K562 (cell line): ENCODE measurements around the gene LRRC49. TPM values are rescaled to one million over a fixed set of nuclear protein-coding genes. Genes with fewer than 3 reads are reported as not detected.

Experiments used
- ATAC-seq: fragments of 200-7000 bp; cut with Tn5 transposase; 3 replicates; pipeline ENCODE4 v1.9.1; 2020; ENCODE audit warnings: moderate library complexity
- BruUV-seq: library from RNA; stranded (reverse); fragments of 400-500 nt; replicated peaks from 2 replicates; lab custom pipeline; 2021; lab: Mats Ljungman, UMichigan
- CTCF ChIA-PET: fragments of 300-600 bp; formaldehyde crosslinking; extraction: SDS; loops from one replicate; lab custom pipeline; 2021; ENCODE audit warnings: low intra/inter-chr PET ratio; lab: Yijun Ruan, JAX
- POLR2A ChIA-PET: fragments of 300-600, 350-650 bp; sonication (Branson Sonifier 250); formaldehyde crosslinking; extraction: SDS; loops from one replicate; lab custom pipeline; 2021; ENCODE audit warnings: antibody characterized with exemption, inconsistent platforms; lab: Yijun Ruan, JAX
- DNase-seq, 4 experiments: peaks; one replicate each; pipeline versions ENCODE4 v3.0.0 to v3.0.0-alpha.2; 2011 to 2018; ENCODE audit warnings: low spot score in 3 of 4, mixed read lengths in 3 of 4; ENCODE audit errors: extremely low read depth in 1 of 4
- FAIRE-seq: peaks from 2 replicates; lab custom pipeline; 2011; peaks lifted over from hg19 to GRCh38; lab: Jason Lieb, UNC
- H2AFZ ChIP-seq: 2 replicates; pipeline ENCODE4 v1.6.0; 2011; ENCODE audit warnings: low read depth, low read length, control low read depth, inconsistent platforms
- H3K27ac ChIP-seq: fragments of 200-600 bp; 3 replicates; pipeline ENCODE4 v1.8.0; 2011; ENCODE audit warnings: low read depth, mild to moderate bottlenecking, control low read depth, inconsistent platforms, low read length, moderate library complexity, mixed read lengths; ENCODE audit errors: extremely low read depth
- H3K27me3 ChIP-seq, 2 experiments: fragments of 300-600 bp in 1 of 2; 2 replicates in 1 of 2; 3 replicates in 1 of 2; pipeline versions ENCODE4 v1.6.0 to v1.8.0; 2011; ENCODE audit warnings: inconsistent platforms in 2 of 2, low read length in 2 of 2, mild to moderate bottlenecking in 1 of 2, mixed read lengths in 1 of 2, moderate library complexity in 1 of 2; ENCODE audit not compliant: control insufficient read depth in 2 of 2, insufficient read depth in 2 of 2
- H3K36me3 ChIP-seq: fragments of 300-600 bp; 3 replicates; pipeline ENCODE4 v1.8.0; 2011; ENCODE audit warnings: mild to moderate bottlenecking, low read length, inconsistent platforms; ENCODE audit not compliant: control insufficient read depth, insufficient read depth
- H3K4me1 ChIP-seq, 2 experiments: fragments of 200-600 bp in 1 of 2; replicated peaks in 1 of 2; 2 replicates in 1 of 2; 3 replicates in 1 of 2; pipeline versions ENCODE4 v1.5.1 to v1.8.0; 2011; ENCODE audit warnings: inconsistent platforms in 2 of 2, low read length in 2 of 2, mild to moderate bottlenecking in 1 of 2, mixed read lengths in 1 of 2, moderate library complexity in 1 of 2; ENCODE audit not compliant: control insufficient read depth in 2 of 2, insufficient read depth in 2 of 2
- H3K4me2 ChIP-seq: 2 replicates; pipeline ENCODE4 v1.6.1; 2011; ENCODE audit warnings: low read length, control low read depth, inconsistent platforms, mixed read lengths; ENCODE audit not compliant: insufficient read depth
- H3K4me3 ChIP-seq: fragments of 200-600 bp; sonication (generic), shearing (Covaris generic); 2 replicates; pipeline ENCODE4 v1.5.1; 2016; ENCODE audit warnings: control low read depth, inconsistent platforms
- H3K79me2 ChIP-seq: fragments of 200-600 bp; 3 replicates; pipeline ENCODE4 v1.8.0; 2011; ENCODE audit warnings: low read length, inconsistent platforms; ENCODE audit not compliant: control insufficient read depth, insufficient read depth
- H3K9ac ChIP-seq, 2 experiments: 2 replicates each; pipeline versions ENCODE4 v1.6.0 to v1.6.1; 2011; ENCODE audit warnings: low read depth in 2 of 2, low read length in 2 of 2, control low read depth in 1 of 2, inconsistent platforms in 1 of 2, mild to moderate bottlenecking in 1 of 2, mixed read lengths in 1 of 2; ENCODE audit not compliant: insufficient read depth in 1 of 2
- H3K9me1 ChIP-seq: one replicate; pipeline ENCODE4 v1.6.0; 2011; ENCODE audit warnings: inconsistent platforms, mild to moderate bottlenecking, low read length, moderate library complexity; ENCODE audit not compliant: control insufficient read depth, insufficient read depth
- H3K9me3 ChIP-seq: replicated peaks from 2 replicates; pipeline ENCODE4 v1.5.1; 2011; ENCODE audit warnings: low read depth, low read length, inconsistent platforms; ENCODE audit not compliant: control insufficient read depth, insufficient read depth
- H4K20me1 ChIP-seq: replicated peaks from 2 replicates; pipeline ENCODE4 v1.6.1; 2011; ENCODE audit warnings: low read length, inconsistent platforms, mixed read lengths; ENCODE audit not compliant: control insufficient read depth, insufficient read depth
- GATA2 ChIP-seq: sonication (generic); formaldehyde crosslinking; IDR thresholded peaks from 2 replicates; pipeline ENCODE4 v1.4.0; 2020; ENCODE audit warnings: mild to moderate bottlenecking, missing genetic modification reagents
- HEY1 ChIP-seq: fragments of 250-450 bp; sonication (Bioruptor Pico); IDR thresholded peaks from 2 replicates; pipeline ENCODE4 v1.5.0; 2020; ENCODE audit warnings: mild to moderate bottlenecking, moderate library complexity, borderline replicate concordance
- MAZ ChIP-seq, 2 experiments: fragments of 450-650 bp in 1 of 2; sonication (generic) in 1 of 2; formaldehyde crosslinking; IDR thresholded peaks in 1 of 2; conservative IDR thresholded peaks in 1 of 2; 2 replicates each; pipeline versions ENCODE4 v1.4.0 to v1.5.0; 2020; ENCODE audit warnings: mild to moderate bottlenecking in 1 of 2, missing genetic modification reagents in 1 of 2
- NFATC3 ChIP-seq: fragments of 450-650 bp; IDR thresholded peaks from 2 replicates; pipeline ENCODE4 v1.6.1; 2017; ENCODE audit warnings: mild to moderate bottlenecking
- NR4A1 ChIP-seq, 2 experiments: fragments of 250-450 bp in 1 of 2; fragments of 450-650 bp in 1 of 2; sonication (Bioruptor Pico) in 1 of 2; IDR thresholded peaks; 2 replicates each; pipeline versions ENCODE4 v1.4.0 to v1.6.1; 2016 to 2020; ENCODE audit warnings: mild to moderate bottlenecking in 2 of 2, missing compliant biosample characterization in 1 of 2, missing genetic modification characterization in 1 of 2, moderate library complexity in 1 of 2
- RBM39 ChIP-seq: fragments of 200-400 bp; formaldehyde crosslinking; optimal IDR thresholded peaks from 2 replicates; pipeline ENCODE3; 2018; ENCODE audit warnings: low read depth, low read length
- SP1 ChIP-seq: sonication (generic); formaldehyde crosslinking; IDR thresholded peaks from 2 replicates; pipeline ENCODE4 v1.8.1; 2022; ENCODE audit warnings: mild to moderate bottlenecking, missing genetic modification reagents
- U2AF1 ChIP-seq: fragments of 200-400 bp; formaldehyde crosslinking; optimal IDR thresholded peaks from 2 replicates; pipeline ENCODE3; 2017; ENCODE audit warnings: mild to moderate bottlenecking, low read depth, low read length, moderate library complexity
- ZNF584 ChIP-seq: fragments of 200-800 bp; sonication (Bioruptor generic); IDR thresholded peaks from 2 replicates; pipeline ENCODE4 v1.6.1; 2016; ENCODE audit warnings: low read depth, mild to moderate bottlenecking, missing genetic modification characterization, missing compliant biosample characterization
- WGBS: fragments of 100-300 bp; shearing (Covaris generic); methylation state at CpG from one replicate; pipeline ENCODE4 v1.1.6; 2016; ENCODE audit warnings: low coverage, mixed read lengths; ENCODE audit not compliant: insufficient coverage; ENCODE audit errors: missing lambda C conversion rate; 5-methylcytosine and 5-hydroxymethylcytosine counted together
- in situ Hi-C: fragments of 300-500 bp; cut with MboI; formaldehyde crosslinking; loops from 4 replicates; pipeline ENCODE4 v1.15.0; 2018; ENCODE audit warnings: inconsistent platforms, mixed read lengths
- intact Hi-C: fragments of 100-400 bp; cut with micrococcal nuclease; formaldehyde crosslinking; loops from 2 replicates; pipeline ENCODE4 v1.14.2; 2022
- polyA plus RNA-seq, 8 experiments: library from polyadenylated mRNA; depleted of rRNA in 4 of 8; stranded (reverse) in 5 of 8; unstranded in 3 of 8; fragments of >200 nt; fragmentation: Nextera tagmentation in 2 of 8; fragmentation: Illumina TruSeq in 1 of 8; extraction: Ambion mirVana in 2 of 8; extraction: Trizol in 1 of 8; gene quantifications; 2 replicates each; pipeline versions ENCODE4 v1.2.1 to v1.2.3, GENCODE V29; 2011 to 2014; ENCODE audit warnings: inconsistent platforms in 1 of 8, missing spikeins in 1 of 8
- total RNA-seq, 7 experiments: library from RNA; depleted of rRNA in 6 of 7; stranded (reverse); fragments of >200 nt in 6 of 7; fragmentation: Illumina TruSeq in 2 of 7; extraction: Trizol in 2 of 7; gene quantifications; 2 replicates each; pipeline versions ENCODE4 v1.2.1 to v1.2.3, GENCODE V29; 2011 to 2021; ENCODE audit warnings: low replicate concordance in 1 of 7
- TF ChIP-seq, protein P1 (sequence below), 2 experiments: fragments of 250-450 bp in 1 of 2; fragments of 450-650 bp in 1 of 2; sonication (Bioruptor Pico) in 1 of 2; IDR thresholded peaks; 2 replicates each; pipeline versions ENCODE4 v1.6.1 to v1.8.0; 2016 to 2021; ENCODE audit warnings: mild to moderate bottlenecking in 2 of 2, moderate library complexity in 2 of 2, missing compliant biosample characterization in 1 of 2, missing genetic modification characterization in 1 of 2
- TF ChIP-seq, protein P2 (sequence below): fragments of 250-450 bp; sonication (Bioruptor Pico); IDR thresholded peaks from 2 replicates; pipeline ENCODE4 v1.8.0; 2021; ENCODE audit warnings: borderline replicate concordance, mild to moderate bottlenecking, moderate library complexity; ENCODE audit not compliant: poor library complexity, severe bottlenecking

The LRRC49 gene
- total and polyA plus RNA-seq, 9 of the 15 experiments (the other 6 are each of a cell fraction or from before 2014, with no cell fraction given): 0.32 TPM; not detected in 8

DNA sequence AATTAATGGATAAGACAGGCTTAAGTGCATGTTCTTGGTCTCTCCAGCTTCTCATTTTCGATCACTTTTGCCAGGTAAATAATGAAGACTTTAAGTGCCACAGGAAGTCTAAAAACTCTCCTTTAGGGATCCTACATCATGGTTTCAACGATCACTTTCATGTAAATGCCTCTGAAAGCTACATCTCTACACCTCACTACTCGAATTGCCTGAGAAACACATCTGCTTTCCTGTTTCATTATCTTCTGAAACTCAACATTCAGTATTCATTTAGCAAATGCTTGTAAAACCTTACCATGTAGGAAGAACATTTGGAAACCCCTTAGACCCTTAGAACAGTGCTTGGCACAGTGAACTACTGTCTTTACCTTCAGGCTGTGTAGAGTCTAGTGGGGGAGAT is 16.6 kb upstream of the LRRC49 start:
- Histone ChIP-seq H3K79me2 (no peaks in the 10 kb centered on the region), H3K9me1 (no peaks in the 10 kb centered on the region), H3K27ac (no peak overlapping the region), H3K4me1 (no peaks in the 10 kb centered on the region)
- no TSS peak for BruUV-seq
- no peak for TF ChIP-seq NFATC3
- no peak for TF ChIP-seq GATA2 (CRISPR knock-in tag)
- no peak for TF ChIP-seq U2AF1
- no peak for TF ChIP-seq RBM39
- TF ChIP-seq, protein P1, sequence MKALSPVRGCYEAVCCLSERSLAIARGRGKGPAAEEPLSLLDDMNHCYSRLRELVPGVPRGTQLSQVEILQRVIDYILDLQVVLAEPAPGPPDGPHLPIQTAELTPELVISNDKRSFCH (CRISPR knock-in tag; IDR thresholded peaks at IDR 0.05): no peak
- TF ChIP-seq, protein P1 (tag; IDR thresholded peaks at IDR 0.05): no peak
- TF ChIP-seq HEY1 (CRISPR knock-in tag): no peak
- no peak for TF ChIP-seq SP1 (CRISPR knock-in tag)
- TF ChIP-seq, protein P2, sequence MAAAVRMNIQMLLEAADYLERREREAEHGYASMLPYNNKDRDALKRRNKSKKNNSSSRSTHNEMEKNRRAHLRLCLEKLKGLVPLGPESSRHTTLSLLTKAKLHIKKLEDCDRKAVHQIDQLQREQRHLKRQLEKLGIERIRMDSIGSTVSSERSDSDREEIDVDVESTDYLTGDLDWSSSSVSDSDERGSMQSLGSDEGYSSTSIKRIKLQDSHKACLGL: no peak
- no peak for TF ChIP-seq NR4A1 (CRISPR knock-in tag; IDR thresholded peaks at IDR 0.05)
- no peak for TF ChIP-seq NR4A1 (tag; IDR thresholded peaks at IDR 0.05)
- TF ChIP-seq ZNF584: no peak
- no peak for TF ChIP-seq MAZ (CRISPR knock-in tag; conservative IDR thresholded peaks at IDR 0.05 in 1 of 2, IDR thresholded peaks at IDR 0.05 in 1 of 2)
- TF ChIP-seq, all 486 proteins: peak for 0
- CTCF ChIA-PET: no interaction called here
- H3K4me2 ChIP-seq: no peak overlapping the region
- ATAC-seq (no peak), FAIRE-seq (no peak), DNase-seq (no peak)
- in situ Hi-C loops: no loop called here
- intact Hi-C loops: no loop called here
- no peaks in the 10 kb centered on the region for H3K36me3 ChIP-seq
- H4K20me1 ChIP-seq: no peaks in the 10 kb centered on the region
- H3K27me3 ChIP-seq: no peaks in the 10 kb centered on the region
- WGBS: 3% methylated on average over 3 of the region's 3 CpGs
- POLR2A ChIA-PET: no interaction called here
- no peak overlapping the region for H3K4me3 ChIP-seq
- no peak overlapping the region for H2AFZ ChIP-seq
- no peak overlapping the region for H3K9ac ChIP-seq
- H3K9me3 ChIP-seq: no peaks in the 10 kb centered on the region
